Measurements from ENCODE around the gene OPCML.

Gene OPCML

DNA sequence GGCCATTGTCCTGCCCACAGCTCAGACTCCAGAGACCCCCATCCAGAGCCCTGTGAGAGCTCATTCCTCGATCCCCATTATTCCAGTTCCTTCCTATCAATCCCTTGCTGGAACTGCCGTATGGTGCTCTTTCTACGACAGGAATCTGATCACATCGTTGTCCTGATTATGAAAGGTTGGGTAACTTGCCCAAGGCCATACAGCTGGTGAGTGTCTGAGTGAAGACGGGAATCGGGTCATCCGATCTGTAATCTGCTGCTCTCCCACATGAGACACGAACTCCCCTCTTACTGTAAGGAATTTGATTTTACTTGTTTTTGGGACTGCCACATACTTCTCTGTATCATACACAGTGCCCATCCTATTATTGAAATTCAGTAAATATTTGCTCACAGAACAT lies 149.1 kb downstream of the OPCML start:
- 89 to 92% methylated on average over 8 of the region's 8 CpGs for WGBS, 2 experiments

DNA sequence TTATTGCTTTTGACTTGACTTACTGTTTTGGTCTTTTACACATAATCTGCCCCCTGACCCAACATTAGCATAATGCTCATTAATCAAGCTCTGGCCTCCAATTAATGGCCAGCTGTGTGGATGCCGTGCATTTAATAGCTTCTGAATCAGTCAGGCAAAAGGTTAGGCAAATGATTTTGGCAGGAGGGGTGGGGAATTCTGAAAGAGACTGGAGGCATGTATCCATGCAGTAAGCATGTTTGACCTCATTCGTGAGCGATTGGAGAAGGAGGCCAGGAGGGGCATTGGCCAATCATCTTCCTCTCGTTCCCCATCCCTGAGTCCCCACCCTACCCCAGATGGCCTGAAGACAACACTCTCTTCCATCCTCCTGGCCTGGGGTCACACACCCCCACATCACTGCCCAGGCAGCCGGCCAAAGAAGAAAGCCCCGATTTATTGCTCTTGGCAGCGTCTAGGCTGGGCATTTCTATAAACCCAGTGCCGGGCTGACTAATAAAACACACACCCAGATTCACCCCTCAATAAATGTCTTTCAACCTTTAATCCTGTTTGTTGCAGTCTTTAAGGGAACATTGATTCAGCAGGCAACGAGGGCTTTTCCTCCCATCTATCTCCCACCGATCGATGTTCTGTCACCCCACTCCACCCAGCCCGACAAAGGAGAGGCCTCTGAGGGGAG lies 150.0 kb downstream of the OPCML start:
- no peak overlapping the region for H3K27ac ChIP-seq (ENCODE audit: insufficient read depth, low read depth, low read length, poor library complexity, severe bottlenecking)
- no peak overlapping the region for H3K4me3 ChIP-seq (ENCODE audit: insufficient read depth, low read depth, low read length)
- WGBS, 2 experiments = 96 to 97% methylated on average over 12 of the region's 12 CpGs
- H3K27me3 ChIP-seq (ENCODE audit: control insufficient read depth, insufficient read depth, low read length, poor library complexity, severe bottlenecking) = no peaks in the 10 kb centered on the region
- H3K4me1 ChIP-seq (ENCODE audit: control insufficient read depth, insufficient read depth, low read length) = no peaks in the 10 kb centered on the region
- no peaks in the 10 kb centered on the region for H3K36me3 ChIP-seq (ENCODE audit: control insufficient read depth, insufficient read depth, low read length)
- H3K9me3 ChIP-seq (ENCODE audit: control insufficient read depth, low read length) = no peaks in the 10 kb centered on the region

More for the DNA sequence above, 149.1 kb downstream of the OPCML start:
- Histone ChIP-seq H3K27me3 (ENCODE audit: control insufficient read depth, insufficient read depth, low read length, poor library complexity, severe bottlenecking) (no peaks in the 10 kb centered on the region), H3K36me3 (ENCODE audit: control insufficient read depth, insufficient read depth, low read length) (no peaks in the 10 kb centered on the region), H3K27ac (ENCODE audit: insufficient read depth, low read depth, low read length, poor library complexity, severe bottlenecking) (no peak overlapping the region), H3K9me3 (ENCODE audit: control insufficient read depth, low read length) (no peaks in the 10 kb centered on the region), H3K4me1 (ENCODE audit: control insufficient read depth, insufficient read depth, low read length) (no peaks in the 10 kb centered on the region), H3K4me3 (ENCODE audit: insufficient read depth, low read depth, low read length) (no peak overlapping the region)

DNA sequence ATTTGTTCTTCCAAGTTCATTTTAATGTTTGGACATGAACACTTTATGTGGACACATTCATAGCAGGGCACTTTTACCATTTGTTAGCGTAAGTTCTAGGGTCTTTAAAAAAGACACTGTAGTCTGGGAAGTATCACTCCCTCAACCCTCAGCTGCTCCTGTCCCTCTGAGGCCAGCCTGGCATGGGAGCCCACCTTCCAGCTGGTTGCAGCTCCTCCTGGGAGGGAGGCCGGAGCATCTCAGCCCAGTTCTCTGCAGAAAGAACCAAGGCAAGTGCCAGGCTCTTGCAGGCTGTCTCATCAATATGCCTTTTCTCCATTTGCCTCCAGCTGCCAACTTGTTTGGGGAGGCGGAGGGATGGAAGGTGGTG lies 150.6 kb downstream of the OPCML start:
- H3K4me1 ChIP-seq (ENCODE audit: control insufficient read depth, insufficient read depth, low read length) = no peaks in the 10 kb centered on the region
- WGBS, 2 experiments = 87 to 93% methylated on average over 2 of the region's 3 CpGs

DNA sequence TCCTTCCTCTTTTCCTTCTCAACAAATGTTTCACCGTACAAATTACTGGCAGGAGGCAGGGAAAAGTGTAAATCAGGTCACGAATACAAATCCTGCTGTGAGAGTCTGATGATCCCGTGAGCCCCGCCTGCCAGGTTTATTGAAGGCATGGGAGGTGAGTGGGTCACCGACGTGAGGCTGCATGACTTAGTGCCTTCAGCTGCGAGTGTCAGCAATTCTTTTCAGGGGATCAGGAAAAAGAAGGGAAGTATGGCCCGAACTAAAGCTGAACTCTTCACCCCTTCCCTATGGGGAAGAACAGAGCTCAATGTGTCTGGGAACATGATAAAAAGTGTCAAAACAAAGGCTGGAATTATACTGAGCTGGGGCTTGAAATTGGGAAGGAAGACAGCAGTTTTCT lies 166.2 kb downstream of the OPCML start:
- H3K4me3 ChIP-seq (ENCODE audit: insufficient read depth, low read depth, low read length) = no peak overlapping the region
- no peaks in the 10 kb centered on the region for H3K36me3 ChIP-seq (ENCODE audit: control insufficient read depth, insufficient read depth, low read length)
- 78 to 82% methylated on average over 8 of the region's 8 CpGs for WGBS, 2 experiments
- H3K27ac ChIP-seq (ENCODE audit: insufficient read depth, low read depth, low read length, poor library complexity, severe bottlenecking) = no peak overlapping the region
- no peaks in the 10 kb centered on the region for H3K4me1 ChIP-seq (ENCODE audit: control insufficient read depth, insufficient read depth, low read length)
- H3K27me3 ChIP-seq (ENCODE audit: control insufficient read depth, insufficient read depth, low read length, poor library complexity, severe bottlenecking) = no peaks in the 10 kb centered on the region
- no peaks in the 10 kb centered on the region for H3K9me3 ChIP-seq (ENCODE audit: control insufficient read depth, low read length)

More for the DNA sequence above, 150.6 kb downstream of the OPCML start:
- Histone ChIP-seq H3K9me3 (ENCODE audit: control insufficient read depth, low read length) (no peaks in the 10 kb centered on the region), H3K27me3 (ENCODE audit: control insufficient read depth, insufficient read depth, low read length, poor library complexity, severe bottlenecking) (no peaks in the 10 kb centered on the region), H3K4me3 (ENCODE audit: insufficient read depth, low read depth, low read length) (no peak overlapping the region), H3K27ac (ENCODE audit: insufficient read depth, low read depth, low read length, poor library complexity, severe bottlenecking) (no peak overlapping the region), H3K36me3 (ENCODE audit: control insufficient read depth, insufficient read depth, low read length) (no peaks in the 10 kb centered on the region)

DNA sequence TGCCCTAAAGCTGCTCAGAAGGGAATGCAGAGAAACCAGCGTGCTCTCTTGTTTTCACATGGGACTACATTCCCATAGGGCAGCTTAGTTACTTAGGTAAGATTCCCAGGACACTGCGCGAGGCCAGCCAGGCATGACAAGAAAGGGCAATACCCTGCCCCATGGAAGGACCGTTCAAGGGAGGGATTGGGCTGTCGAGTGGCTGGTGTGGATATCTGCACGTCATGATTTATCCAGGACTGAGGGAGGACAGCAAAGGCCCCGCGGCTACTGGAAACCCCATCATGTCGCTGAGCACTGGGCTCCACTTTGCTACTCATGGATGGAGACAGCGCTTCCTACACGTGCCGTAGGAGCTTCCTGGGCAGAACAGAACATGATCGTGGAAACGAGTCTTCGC lies 169.4 kb downstream of the OPCML start:
- WGBS, 2 experiments = 94 to 96% methylated on average over 15 of the region's 15 CpGs
- Histone ChIP-seq H3K4me3 (ENCODE audit: insufficient read depth, low read depth, low read length) (no peak overlapping the region), H3K36me3 (ENCODE audit: control insufficient read depth, insufficient read depth, low read length) (no peaks in the 10 kb centered on the region), H3K4me1 (ENCODE audit: control insufficient read depth, insufficient read depth, low read length) (no peaks in the 10 kb centered on the region), H3K27me3 (ENCODE audit: control insufficient read depth, insufficient read depth, low read length, poor library complexity, severe bottlenecking) (no peaks in the 10 kb centered on the region), H3K9me3 (ENCODE audit: control insufficient read depth, low read length) (no peaks in the 10 kb centered on the region), H3K27ac (ENCODE audit: insufficient read depth, low read depth, low read length, poor library complexity, severe bottlenecking) (no peak overlapping the region)

DNA sequence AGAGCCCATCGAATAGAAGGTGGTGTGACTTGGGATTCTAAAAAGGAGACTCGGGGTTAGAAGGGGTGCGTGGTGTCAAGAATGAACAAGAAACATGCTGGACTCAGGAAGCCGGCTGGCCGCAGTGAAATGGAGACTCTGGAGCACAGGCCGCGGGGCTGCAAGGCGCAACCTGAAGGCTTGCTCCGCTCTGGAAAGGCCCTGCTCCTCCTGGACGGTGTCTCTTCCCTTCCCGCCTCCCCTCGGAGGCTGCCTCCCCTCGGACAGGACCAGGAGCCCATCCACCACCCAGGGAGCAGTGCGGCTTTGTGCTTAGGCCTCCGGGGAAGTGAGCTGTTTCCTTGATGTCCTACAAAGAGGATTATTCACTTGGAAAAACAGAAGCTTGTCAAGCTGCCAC lies 170.1 kb downstream of the OPCML start:
- Histone ChIP-seq H3K27ac (ENCODE audit: insufficient read depth, low read depth, low read length, poor library complexity, severe bottlenecking) (no peak overlapping the region), H3K27me3 (ENCODE audit: control insufficient read depth, insufficient read depth, low read length, poor library complexity, severe bottlenecking) (no peaks in the 10 kb centered on the region), H3K4me3 (ENCODE audit: insufficient read depth, low read depth, low read length) (no peak overlapping the region), H3K9me3 (ENCODE audit: control insufficient read depth, low read length) (no peaks in the 10 kb centered on the region), H3K36me3 (ENCODE audit: control insufficient read depth, insufficient read depth, low read length) (no peaks in the 10 kb centered on the region), H3K4me1 (ENCODE audit: control insufficient read depth, insufficient read depth, low read length) (no peaks in the 10 kb centered on the region)
- 91 to 94% methylated on average over 15 of the region's 15 CpGs for WGBS, 2 experiments

DNA sequence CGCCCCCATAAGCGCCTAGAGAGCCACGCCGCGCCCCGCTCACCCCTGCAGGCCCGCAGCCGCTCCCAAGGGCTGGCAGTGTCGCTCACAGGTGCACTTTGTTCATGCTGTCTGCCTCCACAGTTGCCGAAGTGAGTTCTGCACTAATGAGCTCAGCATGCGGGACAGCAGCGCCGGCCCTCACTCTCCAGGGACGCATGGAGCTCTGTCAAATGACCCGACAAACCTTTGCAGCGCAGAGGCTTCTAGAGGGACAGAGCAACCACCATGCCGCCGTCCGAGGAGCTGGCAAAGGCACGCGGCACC lies 170.7 kb downstream of the OPCML start:
- no peaks in the 10 kb centered on the region for H3K4me1 ChIP-seq (ENCODE audit: control insufficient read depth, insufficient read depth, low read length)
- no peak overlapping the region for H3K27ac ChIP-seq (ENCODE audit: insufficient read depth, low read depth, low read length, poor library complexity, severe bottlenecking)
- no peak overlapping the region for H3K4me3 ChIP-seq (ENCODE audit: insufficient read depth, low read depth, low read length)
- H3K36me3 ChIP-seq (ENCODE audit: control insufficient read depth, insufficient read depth, low read length) = no peaks in the 10 kb centered on the region
- no peaks in the 10 kb centered on the region for H3K27me3 ChIP-seq (ENCODE audit: control insufficient read depth, insufficient read depth, low read length, poor library complexity, severe bottlenecking)
- no peaks in the 10 kb centered on the region for H3K9me3 ChIP-seq (ENCODE audit: control insufficient read depth, low read length)
- WGBS, 2 experiments = 96% methylated on average over 21 of the region's 21 CpGs

DNA sequence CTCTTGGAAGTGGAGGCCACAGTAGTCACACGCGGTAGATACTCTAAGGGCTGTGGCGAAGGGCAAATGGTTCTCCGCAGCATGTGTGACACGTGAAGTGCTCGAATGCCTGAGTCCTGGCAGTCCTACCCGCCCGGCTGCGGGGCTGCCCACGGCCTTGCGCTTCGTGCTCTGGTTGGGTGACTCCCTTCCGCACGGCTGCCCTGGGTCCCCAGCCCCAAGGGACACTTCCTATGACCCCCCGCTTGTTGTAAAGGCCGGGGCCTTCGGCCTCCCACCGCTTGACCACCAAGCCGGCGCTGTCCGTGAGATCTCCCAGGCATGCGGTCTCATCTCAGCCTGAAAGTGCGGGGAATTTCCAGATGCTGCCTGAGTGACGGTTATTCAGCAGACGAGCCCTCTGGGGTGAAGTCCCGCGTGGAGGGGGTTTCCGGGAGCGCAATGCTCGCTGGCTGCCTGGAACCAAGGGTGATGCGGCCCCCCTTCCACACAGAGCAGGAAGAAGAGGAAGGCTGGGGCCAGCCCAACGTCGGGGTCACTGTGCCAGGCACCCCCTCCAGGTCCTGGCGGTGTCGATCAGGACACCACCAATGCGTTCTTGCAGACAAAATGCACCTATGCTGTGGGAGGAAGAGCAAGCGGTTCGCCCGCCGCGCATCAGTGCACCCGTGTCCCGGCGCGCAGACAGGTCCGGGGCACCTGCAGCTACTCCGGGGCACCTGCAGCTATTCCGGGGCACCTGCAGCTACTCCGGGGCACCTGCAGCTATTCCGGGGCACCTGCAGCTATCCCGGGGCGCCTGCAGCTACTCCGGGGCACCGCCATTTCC lies 171.2 kb downstream of the OPCML start:
- no peak overlapping the region for H3K27ac ChIP-seq (ENCODE audit: insufficient read depth, low read depth, low read length, poor library complexity, severe bottlenecking)
- H3K4me3 ChIP-seq (ENCODE audit: insufficient read depth, low read depth, low read length) = no peak overlapping the region
- H3K4me1 ChIP-seq (ENCODE audit: control insufficient read depth, insufficient read depth, low read length) = no peaks in the 10 kb centered on the region
- no peaks in the 10 kb centered on the region for H3K9me3 ChIP-seq (ENCODE audit: control insufficient read depth, low read length)
- WGBS, 2 experiments = 94 to 95% methylated on average over 54 of the region's 54 CpGs
- H3K27me3 ChIP-seq (ENCODE audit: control insufficient read depth, insufficient read depth, low read length, poor library complexity, severe bottlenecking) = no peaks in the 10 kb centered on the region
- no peaks in the 10 kb centered on the region for H3K36me3 ChIP-seq (ENCODE audit: control insufficient read depth, insufficient read depth, low read length)

DNA sequence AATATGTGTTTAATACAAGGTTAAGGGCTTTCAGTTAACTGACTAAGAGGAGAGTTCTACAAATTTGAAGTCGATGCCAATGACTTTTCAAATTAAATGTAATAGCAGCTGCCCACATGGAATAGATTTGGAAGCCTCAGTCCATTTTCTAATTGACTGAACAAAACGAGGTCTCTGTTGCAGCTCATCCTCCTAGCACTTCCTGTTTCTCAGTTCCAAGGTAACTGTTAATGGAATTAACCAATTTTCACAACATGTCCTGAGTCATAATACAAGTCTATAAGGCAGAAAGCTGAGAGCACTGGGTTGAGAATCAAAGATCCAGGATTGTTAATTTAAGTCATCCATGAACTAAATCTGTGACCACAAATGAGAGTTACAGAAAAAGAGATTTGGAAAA lies 177.2 kb downstream of the OPCML start:
- Histone ChIP-seq H3K4me1 (ENCODE audit: control insufficient read depth, insufficient read depth, low read length) (no peaks in the 10 kb centered on the region), H3K27me3 (ENCODE audit: control insufficient read depth, insufficient read depth, low read length, poor library complexity, severe bottlenecking) (no peaks in the 10 kb centered on the region), H3K4me3 (ENCODE audit: insufficient read depth, low read depth, low read length) (no peak overlapping the region), H3K36me3 (ENCODE audit: control insufficient read depth, insufficient read depth, low read length) (no peaks in the 10 kb centered on the region), H3K9me3 (ENCODE audit: control insufficient read depth, low read length) (no peaks in the 10 kb centered on the region), H3K27ac (ENCODE audit: insufficient read depth, low read depth, low read length, poor library complexity, severe bottlenecking) (no peak overlapping the region)
- 87 to 91% methylated on average over 2 of the region's 2 CpGs for WGBS, 2 experiments

DNA sequence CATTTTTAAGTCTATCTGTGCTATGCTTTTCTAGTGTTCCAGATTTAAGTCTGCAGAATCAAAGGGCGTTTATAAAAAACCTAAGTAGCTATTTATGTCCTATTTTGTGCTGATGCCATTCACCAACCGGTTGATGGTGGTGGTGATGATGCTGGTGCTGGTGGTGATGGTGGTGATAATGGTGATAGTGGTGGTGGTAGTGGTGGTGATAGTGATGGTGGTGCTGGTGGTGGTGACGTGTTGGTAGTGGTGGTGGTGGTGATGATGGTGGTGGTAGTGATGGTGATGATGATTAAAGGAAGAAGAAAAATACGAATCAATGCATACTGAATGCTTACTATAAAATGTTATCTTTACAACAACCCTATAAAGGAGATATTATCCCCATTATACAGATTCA lies 178.2 kb downstream of the OPCML start:
- Histone ChIP-seq H3K4me1 (ENCODE audit: control insufficient read depth, insufficient read depth, low read length) (no peaks in the 10 kb centered on the region), H3K27me3 (ENCODE audit: control insufficient read depth, insufficient read depth, low read length, poor library complexity, severe bottlenecking) (no peaks in the 10 kb centered on the region), H3K9me3 (ENCODE audit: control insufficient read depth, low read length) (no peaks in the 10 kb centered on the region), H3K27ac (ENCODE audit: insufficient read depth, low read depth, low read length, poor library complexity, severe bottlenecking) (no peak overlapping the region), H3K4me3 (ENCODE audit: insufficient read depth, low read depth, low read length) (no peak overlapping the region), H3K36me3 (ENCODE audit: control insufficient read depth, insufficient read depth, low read length) (no peaks in the 10 kb centered on the region)
- 77 to 84% methylated on average over 2 to 4 of the region's 4 CpGs for WGBS, 2 experiments
